Activated CD8-positive, alpha-beta T cell treated with anti-CD3 and anti-CD28 coated beads, Interleukin-2, amount 10 ng/mL, durations not matched to agents 7 days and 5 days (primary cell): ENCODE data around the gene MYCBPAP. TPM values are rescaled to one million over a fixed set of nuclear protein-coding genes. Genes with fewer than 3 reads are reported as not detected.

ENCODE experiments used
- ATAC-seq: fragments of 150-1000 bp; cut with Tn5 transposase; one replicate; pipeline ENCODE4 v1.10.0; 2021; ENCODE audit warnings: moderate library complexity
- CTCF ChIA-PET: fragments of 350-600 bp; sonication (Branson Sonifier 250); formaldehyde crosslinking; loops from one replicate; lab custom pipeline; 2021; ENCODE audit warnings: antibody characterized with exemption; lab: Charles Lee
- POLR2A ChIA-PET: fragments of 350-600 bp; sonication (Branson Sonifier 250); formaldehyde crosslinking; loops from one replicate; lab custom pipeline; 2021; ENCODE audit warnings: antibody characterized with exemption; lab: Charles Lee
- DNase-seq: peaks from one replicate; pipeline ENCODE4 v3.0.0-alpha.2; 2020
- H3K27ac Mint-ChIP-seq: one replicate; pipeline ENCODE4 v1.8.0; 2021; ENCODE audit warnings: mild to moderate bottlenecking, mixed read lengths
- H3K27me3 Mint-ChIP-seq: one replicate; pipeline ENCODE4 v1.8.0; 2021; ENCODE audit warnings: low read depth, mixed read lengths
- H3K36me3 Mint-ChIP-seq: one replicate; pipeline ENCODE4 v1.8.0; 2021; ENCODE audit warnings: low read depth, mixed read lengths
- H3K4me1 Mint-ChIP-seq: one replicate; pipeline ENCODE4 v1.8.0; 2021; ENCODE audit warnings: low read depth, mixed read lengths
- H3K4me3 Mint-ChIP-seq: one replicate; pipeline ENCODE4 v1.8.0; 2021; ENCODE audit warnings: mild to moderate bottlenecking, mixed read lengths
- H3K9me3 Mint-ChIP-seq: one replicate; pipeline ENCODE4 v1.8.0; 2022; ENCODE audit warnings: mixed read lengths; ENCODE audit not compliant: insufficient read depth
- total RNA-seq, 2 experiments: library from RNA; stranded (reverse); gene quantifications; one replicate each; pipeline ENCODE4 v1.2.3, GENCODE V29; 2021

The MYCBPAP gene
- total RNA-seq, 2 experiments from 2014 or later, result 7.7 to 9.3 TPM

DNA sequence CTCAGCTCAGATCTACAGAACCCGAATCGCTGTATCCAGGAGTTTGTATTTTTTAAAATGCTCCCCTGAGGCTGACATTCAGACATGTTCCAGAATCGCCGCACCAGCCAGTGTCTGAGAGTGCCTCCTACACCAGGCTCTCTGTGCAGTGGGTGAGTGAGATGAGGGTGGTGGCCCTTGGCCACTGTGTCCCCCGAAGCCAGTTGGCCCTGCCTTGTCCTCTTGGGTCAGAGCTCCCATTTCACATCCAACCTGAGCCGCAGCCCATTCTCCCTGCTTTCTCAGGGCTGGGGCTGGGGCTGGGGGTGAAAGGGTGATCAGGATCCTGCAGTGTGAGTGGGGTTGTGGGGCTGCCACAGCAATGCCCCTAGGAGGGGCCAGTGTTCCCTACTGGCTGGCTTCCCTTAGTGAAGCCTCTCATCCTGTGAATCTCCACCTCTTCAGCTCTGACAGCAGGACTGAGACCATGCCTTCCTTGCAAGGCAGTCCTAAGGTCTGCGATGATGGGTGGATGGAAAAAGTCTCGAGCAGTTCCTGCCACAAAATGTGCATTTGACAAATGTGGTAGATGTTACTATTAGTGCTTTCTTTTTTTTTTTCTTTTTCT, 12.9 kb upstream of the MYCBPAP start:
- no peaks in the 10 kb centered on the region for H3K9me3 Mint-ChIP-seq
- ChIA-PET POLR2A (no interaction called here), CTCF (interaction anchor here (1.3 kb wide), 1 partner anchor 47 kb away, joined by 3 read pairs; no protein-coding TSS in a partner anchor)
- DNase-seq (no peak), ATAC-seq (no peak)
- peaks cover 4% of the 10 kb centered on the region for H3K27me3 Mint-ChIP-seq
- H3K4me1 Mint-ChIP-seq, result no peaks in the 10 kb centered on the region
- H3K27ac Mint-ChIP-seq, result no peak overlapping the region
- H3K36me3 Mint-ChIP-seq, result no peaks in the 10 kb centered on the region
- H3K4me3 Mint-ChIP-seq, result no peak overlapping the region

DNA sequence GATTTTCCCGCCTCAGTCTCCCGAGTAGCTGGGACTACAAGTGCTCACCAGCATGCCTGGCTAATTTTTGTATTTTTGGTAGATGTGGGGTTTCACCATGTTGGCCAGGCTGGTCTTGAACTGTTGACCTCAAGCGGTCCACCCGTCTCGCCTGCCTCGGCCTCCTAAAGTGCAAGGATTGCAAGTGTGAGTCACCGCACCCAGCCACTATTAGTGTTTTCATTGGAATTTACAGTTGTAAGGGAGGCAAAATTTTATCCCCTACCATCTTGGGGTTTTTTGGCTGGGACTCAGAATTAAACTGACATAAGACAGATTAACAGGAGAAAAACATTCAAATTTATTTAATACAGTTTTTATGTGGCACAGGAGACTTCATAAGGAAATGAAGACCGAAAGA, 12.3 kb upstream of the MYCBPAP start:
- CTCF ChIA-PET, result no interaction called here
- DNase-seq (no peak), ATAC-seq (no peak)
- no peaks in the 10 kb centered on the region for H3K4me1 Mint-ChIP-seq
- no peaks in the 10 kb centered on the region for H3K36me3 Mint-ChIP-seq
- no peaks in the 10 kb centered on the region for H3K9me3 Mint-ChIP-seq
- H3K27ac Mint-ChIP-seq, result no peak overlapping the region
- H3K4me3 Mint-ChIP-seq, result no peak overlapping the region
- H3K27me3 Mint-ChIP-seq, result peaks cover 4% of the 10 kb centered on the region
- POLR2A ChIA-PET, result no interaction called here

DNA sequence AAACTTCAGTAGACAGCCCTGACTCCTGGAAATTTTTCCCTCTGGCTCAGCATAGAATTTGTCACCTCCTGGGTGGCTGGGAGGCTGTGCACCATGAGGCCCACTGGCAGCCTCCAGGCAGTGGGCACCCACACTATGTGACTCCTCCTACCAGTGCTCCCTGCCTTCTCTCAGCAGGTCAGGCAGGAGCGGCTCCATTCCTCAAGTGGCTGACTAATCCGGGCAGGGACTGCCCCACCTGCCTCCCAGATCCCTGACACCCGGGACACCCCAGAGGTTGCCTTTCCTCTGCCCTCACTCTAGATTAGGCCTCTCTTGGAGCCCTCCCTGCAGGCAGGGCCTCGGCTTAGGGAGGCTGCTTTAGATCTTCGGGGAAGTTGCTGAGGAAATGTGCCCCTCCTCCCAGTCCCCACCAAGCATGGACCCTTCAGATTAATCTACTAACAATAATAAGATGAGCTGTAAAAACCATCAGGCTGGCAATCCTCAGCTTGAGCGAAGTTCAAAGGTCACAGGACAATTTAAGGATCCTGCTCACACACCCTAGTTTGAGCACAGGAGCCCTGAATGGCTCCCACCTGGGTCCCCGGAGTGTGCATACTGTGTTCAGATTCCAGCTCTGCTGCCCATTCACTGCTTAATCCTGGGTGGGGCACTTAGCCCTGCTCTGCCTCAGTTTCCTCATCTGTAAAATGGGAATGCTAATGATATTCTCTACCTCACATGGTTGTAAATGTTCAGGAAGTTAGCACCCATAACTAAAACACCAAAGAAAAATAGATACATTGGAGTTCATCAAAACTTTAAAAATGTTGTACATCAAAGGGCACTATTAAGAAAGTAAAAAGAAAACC, 10.0 kb upstream of the MYCBPAP start:
- DNase-seq (no peak), ATAC-seq (no peak)
- Mint-ChIP-seq H3K9me3 (no peaks in the 10 kb centered on the region), H3K27me3 (peaks cover 4% of the 10 kb centered on the region), H3K4me1 (peaks cover 13% of the 10 kb centered on the region), H3K36me3 (no peaks in the 10 kb centered on the region), H3K27ac (no peak overlapping the region), H3K4me3 (no peak overlapping the region)
- CTCF ChIA-PET, result interaction anchor here (1.2 kb wide), 1 partner anchor 136 kb away, joined by 5 read pairs; no protein-coding TSS in a partner anchor
- POLR2A ChIA-PET, result no interaction called here

DNA sequence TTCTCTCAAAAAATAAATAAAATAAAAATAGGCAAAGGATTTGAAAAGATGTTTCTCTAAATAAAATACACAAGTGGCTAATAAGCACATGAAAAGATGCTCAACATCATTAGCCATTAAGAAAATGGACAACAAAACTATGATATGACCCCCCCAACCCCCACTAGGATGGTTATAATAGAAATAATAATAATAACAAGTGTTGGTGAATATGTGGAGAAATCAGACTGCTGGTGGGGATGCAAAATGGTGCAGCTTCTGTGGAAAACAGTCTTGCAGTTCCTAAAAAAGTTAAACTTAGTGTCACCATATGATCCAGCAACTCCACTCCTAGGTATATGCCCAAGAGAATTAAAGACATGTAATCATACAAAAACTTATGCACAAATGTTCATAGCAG, 9.0 kb upstream of the MYCBPAP start:
- DNase-seq (no peak), ATAC-seq (no peak)
- peaks cover 2% of the 10 kb centered on the region for H3K27me3 Mint-ChIP-seq
- POLR2A ChIA-PET, result no interaction called here
- H3K27ac Mint-ChIP-seq, result no peak overlapping the region
- H3K36me3 Mint-ChIP-seq, result no peaks in the 10 kb centered on the region
- peaks cover 24% of the 10 kb centered on the region for H3K4me1 Mint-ChIP-seq
- CTCF ChIA-PET, result interaction anchor here (1.2 kb wide), 1 partner anchor 137 kb away, joined by 5 read pairs; no protein-coding TSS in a partner anchor
- H3K4me3 Mint-ChIP-seq, result no peak overlapping the region
- H3K9me3 Mint-ChIP-seq, result no peaks in the 10 kb centered on the region

DNA sequence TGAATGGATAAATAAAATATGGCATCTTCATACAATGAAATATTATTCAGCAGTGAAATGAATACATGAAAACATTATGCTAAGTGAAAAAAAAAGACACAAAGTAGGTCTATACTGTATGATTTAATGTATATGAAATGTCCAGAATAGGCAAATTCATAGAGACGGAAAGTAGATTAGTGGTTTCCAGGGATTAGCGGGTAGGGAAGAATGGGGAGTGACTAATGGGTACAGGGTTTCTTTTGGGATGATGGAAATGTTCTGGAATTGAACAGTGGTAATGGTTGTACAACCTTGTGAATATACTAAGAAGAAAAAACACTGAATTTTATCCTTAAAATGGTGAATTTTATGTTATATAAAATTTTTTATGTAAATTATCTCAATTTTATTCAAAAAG, 8.5 kb upstream of the MYCBPAP start:
- DNase-seq, result no peak
- no peak for ATAC-seq
- H3K9me3 Mint-ChIP-seq, result no peaks in the 10 kb centered on the region
- peaks cover 2% of the 10 kb centered on the region for H3K27me3 Mint-ChIP-seq
- no peak overlapping the region for H3K27ac Mint-ChIP-seq
- POLR2A ChIA-PET, result no interaction called here
- H3K36me3 Mint-ChIP-seq, result no peaks in the 10 kb centered on the region
- peaks cover 28% of the 10 kb centered on the region for H3K4me1 Mint-ChIP-seq
- CTCF ChIA-PET, result interaction anchor here (2.1 kb wide), 1 partner anchor 20 kb away, joined by 12 read pairs; no protein-coding TSS in a partner anchor
- H3K4me3 Mint-ChIP-seq, result no peak overlapping the region

DNA sequence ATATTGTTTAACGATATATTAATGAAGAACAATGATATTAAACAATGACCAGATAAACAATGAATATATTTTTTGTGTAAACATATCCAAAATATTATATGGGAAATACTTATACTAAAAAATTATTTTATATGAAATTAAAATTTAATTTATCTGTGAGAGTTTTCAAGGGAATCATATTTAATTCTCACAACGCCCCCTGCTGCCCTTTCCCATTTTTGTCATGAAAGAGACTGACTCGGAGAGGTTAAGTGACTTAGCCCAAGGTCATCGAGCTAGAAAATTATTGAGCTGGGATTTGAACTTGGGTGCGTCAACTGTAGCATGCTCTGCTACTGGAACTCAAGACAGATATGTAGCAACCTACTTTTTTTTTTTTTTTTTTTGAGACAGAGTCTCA, 7.2 kb upstream of the MYCBPAP start:
- peak; percentile 47 for DNase-seq
- ChIA-PET POLR2A (no interaction called here), CTCF (interaction anchor here (1.4 to 2.8 kb wide), 4 partner anchors 9 to 22 kb away, joined by 4 to 28 read pairs (median 14); no protein-coding TSS in a partner anchor)
- Mint-ChIP-seq H3K27ac (no peak overlapping the region), H3K4me1 (peaks cover 41% of the 10 kb centered on the region), H3K27me3 (peaks cover 2% of the 10 kb centered on the region), H3K4me3 (no peak overlapping the region), H3K9me3 (no peaks in the 10 kb centered on the region), H3K36me3 (no peaks in the 10 kb centered on the region)
- ATAC-seq, result no peak

DNA sequence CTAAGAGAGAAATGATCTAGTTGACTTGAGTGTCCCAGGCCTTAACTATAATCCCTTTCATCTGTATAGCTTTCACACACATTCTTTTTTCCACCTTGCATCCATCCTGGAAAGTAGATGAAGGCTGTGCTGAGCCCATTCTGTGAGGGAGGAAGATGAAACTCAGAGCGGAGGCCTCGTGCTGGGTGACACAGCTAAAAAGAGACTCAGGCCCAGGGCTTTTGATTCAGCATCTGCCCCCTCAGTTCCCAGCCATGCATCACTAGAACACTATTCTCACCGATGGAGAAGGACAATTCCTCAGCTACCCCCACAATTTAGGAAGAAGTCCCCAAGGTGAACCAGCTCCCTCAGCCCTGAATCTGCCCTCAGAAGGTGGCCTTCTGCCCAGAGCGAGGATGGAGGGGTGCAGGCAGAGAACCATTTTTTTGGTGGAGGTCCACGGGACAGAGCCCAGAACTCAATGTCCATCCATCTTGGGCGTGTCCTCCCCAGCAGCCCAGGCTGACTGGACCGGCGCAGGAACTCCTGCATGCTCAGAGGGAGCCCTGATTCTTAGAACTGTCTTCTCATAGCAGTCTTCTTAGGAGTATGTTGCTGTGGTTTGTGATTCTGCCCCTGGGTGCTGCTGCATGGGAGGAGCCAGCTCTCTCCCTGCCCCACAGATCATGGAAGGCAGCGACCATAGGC, 5.8 kb upstream of the MYCBPAP start:
- ATAC-seq (peak; percentile 20), DNase-seq (no peak)
- H3K4me3 Mint-ChIP-seq, result no peak overlapping the region
- H3K27ac Mint-ChIP-seq, result peak overlapping the region; percentile 78
- no peaks in the 10 kb centered on the region for H3K36me3 Mint-ChIP-seq
- H3K9me3 Mint-ChIP-seq, result no peaks in the 10 kb centered on the region
- H3K4me1 Mint-ChIP-seq, result peaks cover 44% of the 10 kb centered on the region
- ChIA-PET CTCF (interaction anchor here (0.6 to 6.0 kb wide), 8 partner anchors 8 to 1302 kb away, joined by 3 to 34 read pairs (median 3); partner anchors contain the start of gene RSAD1), POLR2A (interaction anchor here (0.6 kb wide), 1 partner anchor 14 kb away, joined by 3 read pairs; no protein-coding TSS in a partner anchor)
- H3K27me3 Mint-ChIP-seq, result no peaks in the 10 kb centered on the region

DNA sequence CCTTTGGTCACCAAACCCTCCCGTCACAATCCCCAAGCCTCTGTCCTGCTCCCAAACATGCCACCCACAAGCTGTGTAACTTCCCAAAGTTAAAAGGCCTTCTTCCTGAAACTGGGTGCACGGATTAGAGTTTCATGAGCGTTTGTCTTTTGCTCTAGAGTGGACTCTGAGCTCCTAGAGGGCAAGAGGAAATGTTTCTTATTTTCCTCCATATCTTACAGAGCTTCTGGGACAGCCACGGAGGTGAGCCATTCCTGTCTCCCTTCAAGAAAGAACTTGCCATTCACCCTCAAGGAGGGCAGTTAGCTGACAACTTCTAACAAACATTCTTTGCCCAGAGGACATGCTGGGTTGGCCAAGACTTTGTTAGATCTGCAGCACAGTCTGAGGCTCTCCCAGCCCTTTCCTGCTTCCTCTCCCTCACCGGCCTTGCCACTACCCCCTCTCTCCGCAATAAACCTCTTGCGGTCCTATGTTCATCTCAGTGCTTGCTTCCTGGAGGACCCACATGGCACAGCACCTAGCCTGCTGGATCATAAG, 2.6 kb upstream of the MYCBPAP start:
- ATAC-seq (no peak), DNase-seq (no peak)
- ChIA-PET CTCF (interaction anchor here (2.7 to 6.0 kb wide), 2 partner anchors 27 to 108 kb away, joined by 9 to 34 read pairs; partner anchors contain the start of genes LRRC59 and RSAD1), POLR2A (no interaction called here)
- Mint-ChIP-seq H3K27ac (no peak overlapping the region), H3K4me1 (peaks cover 68% of the 10 kb centered on the region), H3K9me3 (no peaks in the 10 kb centered on the region), H3K36me3 (peaks cover 2% of the 10 kb centered on the region), H3K27me3 (no peaks in the 10 kb centered on the region), H3K4me3 (no peak overlapping the region)

DNA sequence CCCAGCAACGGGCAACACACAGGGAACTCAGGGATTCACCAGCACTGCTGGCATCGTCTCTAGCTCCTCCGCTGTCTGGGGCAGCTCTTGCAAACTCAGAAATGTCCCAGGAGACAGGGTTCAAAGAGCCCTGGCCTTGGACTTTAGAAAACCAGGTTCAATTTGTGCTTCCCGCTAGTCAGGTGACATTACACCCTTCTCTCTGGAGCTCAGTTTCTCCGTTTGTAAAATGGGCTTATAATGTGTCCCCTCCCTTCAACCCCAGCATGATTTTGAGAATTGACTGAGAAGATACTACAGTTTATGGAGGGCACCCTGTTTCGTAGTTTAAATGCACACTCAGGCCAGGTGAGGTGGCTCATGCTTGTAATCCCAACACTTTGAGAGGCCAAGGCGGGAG, 1.9 kb upstream of the MYCBPAP start:
- Mint-ChIP-seq H3K4me1 (peaks cover 75% of the 10 kb centered on the region), H3K4me3 (no peak overlapping the region), H3K27ac (peak overlapping the region; percentile 46), H3K27me3 (no peaks in the 10 kb centered on the region), H3K36me3 (peaks cover 2% of the 10 kb centered on the region), H3K9me3 (no peaks in the 10 kb centered on the region)
- ChIA-PET CTCF (interaction anchor here (0.7 to 6.0 kb wide), 3 partner anchors 28 to 109 kb away, joined by 3 to 34 read pairs (median 9); partner anchors contain the start of genes LRRC59 and RSAD1), POLR2A (no interaction called here)
- ATAC-seq, result no peak
- DNase-seq, result no peak

DNA sequence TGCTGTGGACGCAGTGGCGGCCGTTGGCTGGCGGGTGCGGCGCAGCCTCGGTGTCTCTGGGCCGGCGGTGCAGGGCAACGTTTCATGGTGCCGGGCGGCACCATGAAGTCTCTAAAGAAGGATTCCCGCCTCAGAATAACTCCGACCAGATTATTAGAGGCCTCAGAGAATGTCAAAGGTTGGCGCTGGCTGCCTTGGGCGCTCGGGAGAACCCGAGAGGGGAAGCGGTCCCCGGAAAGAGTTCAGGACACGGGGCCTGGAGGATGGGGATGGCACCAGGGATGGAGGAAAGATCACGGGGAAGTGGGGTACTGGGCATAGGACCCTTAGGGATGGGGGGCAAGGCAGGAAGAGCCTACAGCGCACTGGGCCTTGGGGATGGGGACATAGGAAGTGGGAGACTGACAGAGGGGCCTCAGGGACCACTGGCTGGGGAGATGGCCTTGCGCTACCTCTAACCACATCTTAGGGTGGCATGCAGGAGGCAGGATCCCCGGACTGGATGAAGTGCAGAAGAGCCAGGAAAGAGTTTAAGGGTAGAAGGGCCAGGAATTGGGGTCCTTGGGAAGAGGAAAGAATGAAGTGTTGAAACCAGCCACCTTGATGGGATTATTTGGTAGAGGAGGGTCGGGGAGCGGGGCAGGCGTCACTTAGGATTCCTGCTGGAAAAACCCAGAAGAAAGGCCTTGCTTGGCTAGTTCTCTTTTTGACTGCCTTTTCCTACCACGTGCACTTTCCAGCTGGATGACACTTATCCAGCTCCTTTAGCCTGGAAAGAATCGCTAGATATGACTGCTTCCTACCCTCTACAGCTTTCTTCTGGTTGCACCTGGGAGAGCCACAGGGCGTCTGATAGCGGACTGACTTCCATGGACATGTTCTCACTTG, 578 bp downstream of the MYCBPAP start:
- ChIA-PET POLR2A (interaction anchor here (0.6 to 0.7 kb wide), 3 partner anchors 19 to 479 kb away, joined by 3 to 5 read pairs (median 4); no protein-coding TSS in a partner anchor), CTCF (interaction anchor here (1.5 to 3.7 kb wide), 3 partner anchors 7 to 30 kb away, joined by 4 to 17 read pairs (median 16); partner anchors contain the start of gene RSAD1)
- no peaks in the 10 kb centered on the region for H3K27me3 Mint-ChIP-seq
- peak overlapping the region; percentile 97 for H3K4me3 Mint-ChIP-seq
- DNase-seq (no peak), ATAC-seq (peak; percentile 9)
- H3K36me3 Mint-ChIP-seq, result peaks cover 2% of the 10 kb centered on the region
- H3K27ac Mint-ChIP-seq, result peak overlapping the region; percentile 96
- no peaks in the 10 kb centered on the region for H3K9me3 Mint-ChIP-seq
- H3K4me1 Mint-ChIP-seq, result peaks cover 66% of the 10 kb centered on the region
